Astrocyte of the cerebellum (primary cell): ENCODE measurements around the gene MT1A.

Experiments
- DNase-seq: peaks from one replicate; pipeline ENCODE4 v3.0.0-alpha.2; 2011; ENCODE audit warnings: low read depth
- H3K4me3 ChIP-seq: 2 replicates; pipeline ENCODE4 v1.5.1; 2011; ENCODE audit warnings: mild to moderate bottlenecking, low read depth, low read length, moderate library complexity
- in situ Hi-C: cut with HindIII; loops from 2 replicates; pipeline ENCODE4 v1.10.0; 2017; ENCODE audit warnings: low sequenced_read_pairs
- TF ChIP-seq, protein P1 (sequence below): IDR thresholded peaks from 2 replicates; pipeline ENCODE4 v1.5.1; 2012; ENCODE audit warnings: low read length, low read depth, moderate library complexity, mild to moderate bottlenecking; ENCODE audit errors: missing control alignments

MT1A gene

GRCh38 chr16:56610017-56610608, 28.4 kb upstream of the MT1A start:
- DNase-seq, result peak; percentile 60
- in situ Hi-C loops, result no loop called here
- H3K4me3 ChIP-seq, result peak overlapping the region; percentile 88
- TF ChIP-seq, protein P1, sequence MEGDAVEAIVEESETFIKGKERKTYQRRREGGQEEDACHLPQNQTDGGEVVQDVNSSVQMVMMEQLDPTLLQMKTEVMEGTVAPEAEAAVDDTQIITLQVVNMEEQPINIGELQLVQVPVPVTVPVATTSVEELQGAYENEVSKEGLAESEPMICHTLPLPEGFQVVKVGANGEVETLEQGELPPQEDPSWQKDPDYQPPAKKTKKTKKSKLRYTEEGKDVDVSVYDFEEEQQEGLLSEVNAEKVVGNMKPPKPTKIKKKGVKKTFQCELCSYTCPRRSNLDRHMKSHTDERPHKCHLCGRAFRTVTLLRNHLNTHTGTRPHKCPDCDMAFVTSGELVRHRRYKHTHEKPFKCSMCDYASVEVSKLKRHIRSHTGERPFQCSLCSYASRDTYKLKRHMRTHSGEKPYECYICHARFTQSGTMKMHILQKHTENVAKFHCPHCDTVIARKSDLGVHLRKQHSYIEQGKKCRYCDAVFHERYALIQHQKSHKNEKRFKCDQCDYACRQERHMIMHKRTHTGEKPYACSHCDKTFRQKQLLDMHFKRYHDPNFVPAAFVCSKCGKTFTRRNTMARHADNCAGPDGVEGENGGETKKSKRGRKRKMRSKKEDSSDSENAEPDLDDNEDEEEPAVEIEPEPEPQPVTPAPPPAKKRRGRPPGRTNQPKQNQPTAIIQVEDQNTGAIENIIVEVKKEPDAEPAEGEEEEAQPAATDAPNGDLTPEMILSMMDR, result no peak

- TF ChIP-seq, protein P1, result no peak
- H3K4me3 ChIP-seq, result peak overlapping the region; percentile 88
- in situ Hi-C loops, result no loop called here
- no peak for DNase-seq
These were observed 27.8 kb upstream of the MT1A start for GRCh38 chr16:56610609-56611111.

GRCh38 chr16:56611281-56611833, 27.1 kb upstream of the MT1A start:
- DNase-seq, result no peak
- no peak overlapping the region for H3K4me3 ChIP-seq
- TF ChIP-seq, protein P1, result no peak
- in situ Hi-C loops, result no loop called here

DNA sequence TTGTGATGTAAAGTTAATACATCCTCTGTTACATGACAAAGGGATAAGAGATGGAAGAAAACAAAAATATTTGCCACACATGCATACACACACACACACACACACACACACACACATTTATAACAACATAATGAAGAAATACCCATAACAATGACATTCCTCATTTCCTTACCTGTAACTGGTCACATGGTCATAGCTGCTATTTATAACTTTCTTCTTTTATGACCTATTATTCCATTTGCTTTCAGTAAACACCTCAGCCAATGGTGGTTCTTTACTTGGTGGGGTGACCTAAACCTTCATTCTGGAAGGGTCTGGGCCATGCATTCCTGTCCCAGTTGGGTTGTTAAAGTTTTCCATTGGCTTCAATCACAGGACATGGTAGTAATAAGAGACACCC, 24.8 kb upstream of the MT1A start:
- in situ Hi-C loops, result no loop called here
- TF ChIP-seq, protein P1, result no peak
- H3K4me3 ChIP-seq, result no peak overlapping the region
- DNase-seq, result no peak

DNA sequence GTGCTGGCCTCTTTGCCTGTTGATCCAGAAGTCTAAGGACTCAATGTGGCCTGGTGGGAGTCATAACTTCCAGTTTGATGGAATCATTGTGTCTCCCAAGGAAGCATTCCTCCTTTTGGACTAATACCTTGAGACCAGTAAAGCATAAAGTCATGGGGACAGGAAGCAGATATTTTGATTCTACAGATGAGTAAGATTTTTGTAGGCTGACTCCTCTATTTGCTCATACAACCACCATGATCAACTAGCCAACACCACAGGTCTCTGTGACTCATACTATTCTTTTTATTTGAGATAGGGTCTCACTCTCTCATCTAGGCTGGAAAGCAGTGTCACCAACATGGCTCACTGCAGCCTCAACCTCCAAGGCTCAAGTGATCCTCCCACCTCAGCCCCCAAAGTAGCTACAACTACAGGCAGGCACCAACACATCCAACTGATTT, 23.9 kb upstream of the MT1A start:
- H3K4me3 ChIP-seq, result no peak overlapping the region
- in situ Hi-C loops, result no loop called here
- TF ChIP-seq, protein P1, result no peak
- peak; percentile 66 for DNase-seq

DNA sequence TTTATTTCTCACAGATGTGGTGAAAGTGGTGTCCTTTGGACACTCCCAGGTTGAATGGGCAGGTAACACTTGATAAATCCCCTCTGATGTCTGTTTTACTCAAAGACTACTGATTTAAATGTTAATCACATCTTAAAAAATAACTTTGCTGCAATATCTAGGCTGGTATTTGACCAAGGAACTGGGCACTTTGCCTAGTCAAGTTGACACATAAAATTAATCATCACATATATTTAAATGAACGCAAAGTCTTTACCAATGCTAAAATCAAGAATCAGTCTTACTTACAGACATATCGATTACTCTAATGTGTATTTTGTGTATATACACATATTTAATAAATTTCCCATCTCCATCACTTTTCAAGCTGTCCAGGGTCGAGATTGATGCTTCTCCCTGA, 23.1 kb upstream of the MT1A start:
- TF ChIP-seq, protein P1, result no peak
- no peak for DNase-seq
- H3K4me3 ChIP-seq, result no peak overlapping the region
- in situ Hi-C loops, result no loop called here
